Measurements from ENCODE around the gene WDR11. TPM values are rescaled to one million over a fixed set of nuclear protein-coding genes. Genes with fewer than 3 reads are reported as not detected.

WDR11 gene
- total and polyA plus RNA-seq, 7 experiments from 2014 or later, result 12.6 to 78.1 (median 43.6) TPM

- no peak overlapping the region for H3K4me3 Mint-ChIP-seq
- Histone ChIP-seq H3K9me3 (ENCODE audit: control insufficient read depth in 2 of 3, low read length in 3 of 3) (no peaks in the 10 kb centered on the region), H3K27ac (ENCODE audit: low read depth, low read length) (no peak overlapping the region), H3K4me1 (ENCODE audit: control insufficient read depth in 2 of 2, insufficient read depth in 2 of 2, low read length in 2 of 2) (no peaks in the 10 kb centered on the region), H3K4me3 (ENCODE audit: low read length) (no peak overlapping the region), H3K36me3 (ENCODE audit: control insufficient read depth in 2 of 3, insufficient read depth in 3 of 3, low read length in 3 of 3) (no peaks in the 10 kb centered on the region), H3K27me3 (ENCODE audit: control insufficient read depth in 2 of 2, insufficient read depth in 2 of 2, low read length in 2 of 2) (no peaks in the 10 kb centered on the region)
- no peaks in the 10 kb centered on the region for H3K36me3 Mint-ChIP-seq
- H3K27me3 Mint-ChIP-seq, result peaks cover 0 to 8% (median 5%) of the 10 kb centered on the region in 5 donors
- ChIA-PET CTCF (no interaction called here), POLR2A (no interaction called here)
- H3K4me1 Mint-ChIP-seq, result no peaks in the 10 kb centered on the region
- DNase-seq (no peak), ATAC-seq (no peak)
- H3K27ac Mint-ChIP-seq, result no peak overlapping the region
- H3K9me3 Mint-ChIP-seq, result peaks cover 0 to 6% (median 0%) of the 10 kb centered on the region in 11 donors
- intact Hi-C loops (cut with micrococcal nuclease), result no loop called here
Measured at GRCh38 chr10:120838941-120839340, 12.2 kb upstream of the WDR11 start.

- ChIA-PET CTCF (no interaction called here), POLR2A (no interaction called here)
- H3K9me3 Mint-ChIP-seq, result peaks cover 0 to 6% (median 0%) of the 10 kb centered on the region in 11 donors
- Histone ChIP-seq H3K4me1 (ENCODE audit: control insufficient read depth in 2 of 2, insufficient read depth in 2 of 2, low read length in 2 of 2) (no peaks in the 10 kb centered on the region), H3K36me3 (ENCODE audit: control insufficient read depth in 2 of 3, insufficient read depth in 3 of 3, low read length in 3 of 3) (no peaks in the 10 kb centered on the region), H3K9me3 (ENCODE audit: control insufficient read depth in 2 of 3, low read length in 3 of 3) (no peaks in the 10 kb centered on the region), H3K27ac (ENCODE audit: low read depth, low read length) (no peak overlapping the region), H3K27me3 (ENCODE audit: control insufficient read depth in 2 of 2, insufficient read depth in 2 of 2, low read length in 2 of 2) (no peaks in the 10 kb centered on the region), H3K4me3 (ENCODE audit: low read length) (no peak overlapping the region)
- no peaks in the 10 kb centered on the region for H3K4me1 Mint-ChIP-seq
- ATAC-seq (no peak), DNase-seq (no peak)
- no peak overlapping the region for H3K4me3 Mint-ChIP-seq
- peaks cover 4 to 12% (median 7%) of the 10 kb centered on the region in 5 donors for H3K27me3 Mint-ChIP-seq
- no peaks in the 10 kb centered on the region for H3K36me3 Mint-ChIP-seq
- no peak overlapping the region for H3K27ac Mint-ChIP-seq
- intact Hi-C loops (cut with micrococcal nuclease), result no loop called here
Measured at GRCh38 chr10:120841522-120842189, 9.5 kb upstream of the WDR11 start.

- H3K4me3 Mint-ChIP-seq, result peak overlapping the region in 4 of 10 donors; percentile 3 to 34 (median 28)
- peaks cover 19% of the 10 kb centered on the region in 2 donors for H3K4me1 ChIP-seq (ENCODE audit: control insufficient read depth in 2 of 2, insufficient read depth in 2 of 2, low read length in 2 of 2)
- ChIA-PET POLR2A (no interaction called here), CTCF (no interaction called here)
- H3K27ac Mint-ChIP-seq, result peak overlapping the region in 2 of 9 donors; percentile 37 to 67
- H3K27me3 Mint-ChIP-seq, result no peaks in the 10 kb centered on the region
- peaks cover 7 to 40% (median 28%) of the 10 kb centered on the region in 5 donors for H3K36me3 Mint-ChIP-seq
- ATAC-seq (no peak), DNase-seq (no peak)
- intact Hi-C loops (cut with micrococcal nuclease), result loop anchor here in 1 of 2 donors (5.0 to 10.0 kb wide), 2 partner anchors 122 to 1520 kb away; partner anchors contain the start of gene PLEKHA1
- peaks cover 0 to 13% (median 0%) of the 10 kb centered on the region in 3 experiments for H3K36me3 ChIP-seq (ENCODE audit: control insufficient read depth in 2 of 3, insufficient read depth in 3 of 3, low read length in 3 of 3)
- no peaks in the 10 kb centered on the region for H3K9me3 ChIP-seq (ENCODE audit: control insufficient read depth in 2 of 3, low read length in 3 of 3)
- peaks cover 0 to 2% (median 0%) of the 10 kb centered on the region in 11 donors for H3K9me3 Mint-ChIP-seq
- no peak overlapping the region for H3K27ac ChIP-seq (ENCODE audit: low read depth, low read length)
- H3K27me3 ChIP-seq (ENCODE audit: control insufficient read depth in 2 of 2, insufficient read depth in 2 of 2, low read length in 2 of 2), result no peaks in the 10 kb centered on the region
- peaks cover 28 to 63% (median 50%) of the 10 kb centered on the region in 7 donors for H3K4me1 Mint-ChIP-seq
- no peak overlapping the region for H3K4me3 ChIP-seq (ENCODE audit: low read length)
Measured at GRCh38 chr10:120854388-120854787, 3.2 kb downstream of the WDR11 start.

DNA sequence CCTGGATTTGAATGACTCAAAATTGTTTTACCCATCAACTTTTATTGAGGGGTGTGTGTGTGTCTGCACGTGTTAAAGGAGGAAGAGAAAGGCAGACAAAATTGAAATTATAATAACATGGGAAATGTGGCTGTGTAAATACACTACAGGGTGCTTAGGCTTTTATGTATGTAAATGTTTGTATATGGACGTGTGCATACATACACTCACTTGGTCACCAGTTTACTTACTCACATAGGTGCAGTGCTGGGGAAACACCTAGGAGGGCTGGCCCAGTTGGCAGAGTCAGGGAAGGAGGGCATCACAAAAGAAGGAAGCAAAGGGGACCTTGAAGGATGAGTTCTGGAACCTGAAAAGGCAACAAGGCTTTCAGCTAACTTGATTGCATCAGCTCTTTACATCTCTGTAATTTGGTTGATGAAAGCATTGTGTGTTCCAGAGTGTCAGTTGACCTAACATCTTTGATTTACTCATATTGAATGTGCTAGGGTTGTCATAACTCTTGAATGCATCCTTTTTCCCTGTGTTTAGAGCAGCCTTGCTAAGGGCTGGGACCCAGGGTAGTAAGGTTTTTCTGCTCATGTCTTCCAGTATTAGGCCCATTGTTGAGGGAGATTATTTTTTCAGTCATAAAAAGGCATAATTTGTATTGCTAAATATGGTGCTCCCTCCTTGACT lies 10.2 kb downstream of the WDR11 start:
- Mint-ChIP-seq H3K9me3 (peaks cover 0 to 1% (median 0%) of the 10 kb centered on the region in 11 donors), H3K4me1 (peaks cover 0 to 10% (median 0%) of the 10 kb centered on the region in 7 donors), H3K36me3 (peaks cover 7 to 42% (median 22%) of the 10 kb centered on the region in 5 donors), H3K27ac (no peak overlapping the region), H3K27me3 (no peaks in the 10 kb centered on the region), H3K4me3 (no peak overlapping the region)
- H3K4me3 ChIP-seq (ENCODE audit: low read length), result no peak overlapping the region
- ATAC-seq (no peak), DNase-seq (no peak)
- no peak overlapping the region for H3K27ac ChIP-seq (ENCODE audit: low read depth, low read length)
- ChIA-PET POLR2A (no interaction called here), CTCF (no interaction called here)
- no peaks in the 10 kb centered on the region for H3K4me1 ChIP-seq (ENCODE audit: control insufficient read depth in 2 of 2, insufficient read depth in 2 of 2, low read length in 2 of 2)
- peaks cover 6 to 32% (median 13%) of the 10 kb centered on the region in 3 experiments for H3K36me3 ChIP-seq (ENCODE audit: control insufficient read depth in 2 of 3, insufficient read depth in 3 of 3, low read length in 3 of 3)
- H3K9me3 ChIP-seq (ENCODE audit: control insufficient read depth in 2 of 3, low read length in 3 of 3), result no peaks in the 10 kb centered on the region
- intact Hi-C loops (cut with micrococcal nuclease), result no loop called here
- H3K27me3 ChIP-seq (ENCODE audit: control insufficient read depth in 2 of 2, insufficient read depth in 2 of 2, low read length in 2 of 2), result no peaks in the 10 kb centered on the region

DNA sequence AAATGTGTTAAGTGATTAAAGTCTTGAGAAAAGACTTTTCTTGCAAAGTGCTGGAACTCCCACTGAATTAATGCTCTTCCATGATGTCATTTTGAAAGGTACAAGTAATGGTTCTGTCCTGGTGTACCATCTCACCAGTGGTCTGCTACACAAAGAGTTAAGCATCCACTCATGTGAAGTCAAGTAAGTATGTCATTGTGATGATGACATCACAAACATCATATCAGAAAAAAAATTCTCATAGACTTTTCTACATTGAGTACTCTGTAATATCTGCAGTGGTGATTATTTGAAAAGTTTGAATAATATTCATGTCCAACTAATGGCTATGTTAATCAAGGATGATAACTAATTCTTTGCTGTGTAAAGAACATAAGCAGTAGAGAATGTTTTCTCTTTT lies 22.6 kb downstream of the WDR11 start:
- H3K4me1 Mint-ChIP-seq, result no peaks in the 10 kb centered on the region
- ChIA-PET CTCF (no interaction called here), POLR2A (no interaction called here)
- no peaks in the 10 kb centered on the region for H3K9me3 ChIP-seq (ENCODE audit: control insufficient read depth in 2 of 3, low read length in 3 of 3)
- no peak overlapping the region for H3K4me3 ChIP-seq (ENCODE audit: low read length)
- DNase-seq (no peak), ATAC-seq (no peak)
- peaks cover 4 to 41% (median 9%) of the 10 kb centered on the region in 3 experiments for H3K36me3 ChIP-seq (ENCODE audit: control insufficient read depth in 2 of 3, insufficient read depth in 3 of 3, low read length in 3 of 3)
- no peaks in the 10 kb centered on the region for H3K27me3 Mint-ChIP-seq
- no peak overlapping the region for H3K27ac ChIP-seq (ENCODE audit: low read depth, low read length)
- no peak overlapping the region for H3K4me3 Mint-ChIP-seq
- H3K4me1 ChIP-seq (ENCODE audit: control insufficient read depth in 2 of 2, insufficient read depth in 2 of 2, low read length in 2 of 2), result no peaks in the 10 kb centered on the region
- H3K9me3 Mint-ChIP-seq, result peaks cover 0 to 4% (median 0%) of the 10 kb centered on the region in 11 donors
- no peak overlapping the region for H3K27ac Mint-ChIP-seq
- intact Hi-C loops (cut with micrococcal nuclease), result no loop called here
- peaks cover 9 to 52% (median 46%) of the 10 kb centered on the region in 5 donors for H3K36me3 Mint-ChIP-seq
- H3K27me3 ChIP-seq (ENCODE audit: control insufficient read depth in 2 of 2, insufficient read depth in 2 of 2, low read length in 2 of 2), result no peaks in the 10 kb centered on the region

GRCh38 chr10:120883071-120883470 lies 31.9 kb downstream of the WDR11 start:
- intact Hi-C loops (cut with micrococcal nuclease), result no loop called here
- peaks cover 10 to 68% (median 42%) of the 10 kb centered on the region in 5 donors for H3K36me3 Mint-ChIP-seq
- ATAC-seq (peak; percentile 45), DNase-seq (no peak)
- H3K27me3 Mint-ChIP-seq, result no peaks in the 10 kb centered on the region
- H3K27ac ChIP-seq (ENCODE audit: low read depth, low read length), result no peak overlapping the region
- H3K4me1 Mint-ChIP-seq, result no peaks in the 10 kb centered on the region
- H3K27ac Mint-ChIP-seq, result no peak overlapping the region
- H3K36me3 ChIP-seq (ENCODE audit: control insufficient read depth in 2 of 3, insufficient read depth in 3 of 3, low read length in 3 of 3), result peaks cover 0 to 11% (median 3%) of the 10 kb centered on the region in 3 experiments
- ChIA-PET CTCF (no interaction called here), POLR2A (no interaction called here)
- H3K4me1 ChIP-seq (ENCODE audit: control insufficient read depth in 2 of 2, insufficient read depth in 2 of 2, low read length in 2 of 2), result no peaks in the 10 kb centered on the region
- no peak overlapping the region for H3K4me3 Mint-ChIP-seq
- H3K4me3 ChIP-seq (ENCODE audit: low read length), result no peak overlapping the region
- no peaks in the 10 kb centered on the region for H3K27me3 ChIP-seq (ENCODE audit: control insufficient read depth in 2 of 2, insufficient read depth in 2 of 2, low read length in 2 of 2)
- H3K9me3 ChIP-seq (ENCODE audit: control insufficient read depth in 2 of 3, low read length in 3 of 3), result no peaks in the 10 kb centered on the region
- H3K9me3 Mint-ChIP-seq, result no peaks in the 10 kb centered on the region
